Panc1 (cell line): ENCODE results near the gene FSD1. TPM values are rescaled to one million over a fixed set of nuclear protein-coding genes. Genes with fewer than 3 reads are reported as not detected.
A peak's percentile ranks its signal among the peaks of the same experiment; 100 is the strongest.

Experiments used
- ATAC-seq: fragments of 200-7000 bp; cut with Tn5 transposase; 2 replicates; pipeline ENCODE4 v1.9.1; 2020; ENCODE audit warnings: mild to moderate bottlenecking, moderate library complexity
- BruUV-seq: library from RNA; stranded (reverse); fragments of 400-500 nt; replicated peaks from 2 replicates; lab custom pipeline; 2021; lab: Mats Ljungman, UMichigan
- CTCF ChIA-PET: fragments of 300-600 bp; sonication (Branson Sonifier 250); formaldehyde crosslinking; loops from one replicate; lab custom pipeline; 2022; ENCODE audit warnings: antibody characterized with exemption; lab: Charles Lee
- POLR2A ChIA-PET: fragments of 300-600 bp; sonication (Branson Sonifier 250); formaldehyde crosslinking; loops from one replicate; lab custom pipeline; 2022; ENCODE audit warnings: antibody characterized with exemption; lab: Charles Lee
- DNase-seq: peaks from one replicate; pipeline ENCODE4 v3.0.0-alpha.2; 2010; ENCODE audit warnings: low read depth, low spot score
- H3K27ac ChIP-seq: 2 replicates; pipeline ENCODE4 v1.5.1; 2011; ENCODE audit warnings: mild to moderate bottlenecking, low read length, inconsistent platforms
- H3K27me3 ChIP-seq: fragments of 200-500 bp; sonication (Bioruptor generic); 2 replicates; pipeline ENCODE4 v1.6.0; 2014; ENCODE audit warnings: low read length, inconsistent platforms; ENCODE audit not compliant: control insufficient read depth, insufficient read depth
- H3K36me3 ChIP-seq: fragments of 200-500 bp; sonication (Bioruptor generic); 2 replicates; pipeline ENCODE4 v1.5.1; 2014; ENCODE audit warnings: inconsistent platforms, mild to moderate bottlenecking, low read length, moderate library complexity; ENCODE audit not compliant: control insufficient read depth, insufficient read depth
- H3K4me1 ChIP-seq: 2 replicates; pipeline ENCODE4 v1.5.1; 2011; ENCODE audit warnings: inconsistent platforms, mild to moderate bottlenecking, low read length, moderate library complexity; ENCODE audit not compliant: control insufficient read depth, insufficient read depth
- H3K4me3 ChIP-seq, 2 experiments: 2 replicates each; pipeline ENCODE4 v1.5.1; 2011 to 2012; ENCODE audit warnings: low read depth in 2 of 2, low read length in 2 of 2, mild to moderate bottlenecking in 2 of 2, inconsistent platforms in 1 of 2, moderate library complexity in 1 of 2
- H3K9me3 ChIP-seq: fragments of 200-500 bp; sonication (Bioruptor generic); 2 replicates; pipeline ENCODE4 v1.5.1; 2014; ENCODE audit warnings: low read depth, mild to moderate bottlenecking, inconsistent platforms, low read length, moderate library complexity; ENCODE audit not compliant: control insufficient read depth, insufficient read depth
- CTCF ChIP-seq: fragments of 450-650 bp; IDR thresholded peaks from 2 replicates; pipeline ENCODE4 v1.5.1; 2017; ENCODE audit warnings: mild to moderate bottlenecking
- POLR2AphosphoS5 ChIP-seq: IDR thresholded peaks from 2 replicates; pipeline ENCODE4 v1.6.1; 2012; ENCODE audit warnings: mild to moderate bottlenecking, low read depth, low read length, moderate library complexity
- SIN3A ChIP-seq: IDR thresholded peaks from 2 replicates; pipeline ENCODE4 v1.6.1; 2012; ENCODE audit warnings: low read depth, mild to moderate bottlenecking, low read length, moderate library complexity, borderline replicate concordance; ENCODE audit not compliant: insufficient read depth
- TCF7L2 ChIP-seq: IDR thresholded peaks from 2 replicates; pipeline ENCODE4 v1.6.1; 2011; ENCODE audit warnings: mild to moderate bottlenecking, low read depth, low read length, inconsistent platforms
- in situ Hi-C: cut with HindIII; loops from 2 replicates; pipeline ENCODE4 v1.10.0; 2016; ENCODE audit warnings: low sequenced_read_pairs, low pct_unique_long_range_greater_than_20kb
- intact Hi-C: fragments of 100-400 bp; cut with micrococcal nuclease; formaldehyde crosslinking; loops from one replicate; pipeline ENCODE4 v1.10.0; 2022; ENCODE audit not compliant: unreplicated experiment
- total RNA-seq: library from RNA; stranded (reverse); gene quantifications from one replicate; pipeline ENCODE4 v1.2.1, GENCODE V29; 2021; ENCODE audit not compliant: unreplicated experiment
- TF ChIP-seq, protein P1 (sequence below), 2 experiments: IDR thresholded peaks; 2 replicates each; pipeline ENCODE4 v1.6.1; 2011 to 2012; ENCODE audit warnings: low read depth in 2 of 2, control low read depth in 1 of 2, low read length in 1 of 2, mild to moderate bottlenecking in 1 of 2, moderate library complexity in 1 of 2; ENCODE audit not compliant: insufficient read depth in 1 of 2

The FSD1 gene
- total RNA-seq, 1 experiment from 2014 or later: 12.1 TPM

DNA sequence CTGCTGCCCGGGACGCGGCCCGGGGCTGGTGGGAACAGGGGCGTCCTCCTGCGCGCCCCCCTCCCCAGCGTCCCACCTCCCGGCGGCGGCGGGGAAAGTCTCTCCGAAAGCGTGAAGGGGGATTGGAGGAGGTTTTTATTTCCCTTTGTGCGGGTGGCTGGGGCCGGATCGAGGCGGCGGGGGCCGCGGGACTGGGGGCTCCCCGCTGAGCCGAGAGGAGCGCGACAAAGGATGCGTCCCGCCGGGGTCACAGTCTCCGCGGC is 25.2 kb upstream of the FSD1 start:
- ATAC-seq (no peak), DNase-seq (no peak)
- Histone ChIP-seq H3K4me1 (no peaks in the 10 kb centered on the region; the same call in 1 of the 2 replicates), H3K9me3 (no peaks in the 10 kb centered on the region), H3K36me3 (no peaks in the 10 kb centered on the region), H3K27me3 (no peaks in the 10 kb centered on the region; the same call in 1 of the 2 replicates), H3K4me3 (peak overlapping the region; percentile 30), H3K27ac (no peak overlapping the region)
- ChIA-PET POLR2A (no interaction called here), CTCF (no interaction called here)
- intact Hi-C loops (no loop called here), in situ Hi-C loops (no loop called here)
- no TSS peak for BruUV-seq
- TF ChIP-seq, protein P1, sequence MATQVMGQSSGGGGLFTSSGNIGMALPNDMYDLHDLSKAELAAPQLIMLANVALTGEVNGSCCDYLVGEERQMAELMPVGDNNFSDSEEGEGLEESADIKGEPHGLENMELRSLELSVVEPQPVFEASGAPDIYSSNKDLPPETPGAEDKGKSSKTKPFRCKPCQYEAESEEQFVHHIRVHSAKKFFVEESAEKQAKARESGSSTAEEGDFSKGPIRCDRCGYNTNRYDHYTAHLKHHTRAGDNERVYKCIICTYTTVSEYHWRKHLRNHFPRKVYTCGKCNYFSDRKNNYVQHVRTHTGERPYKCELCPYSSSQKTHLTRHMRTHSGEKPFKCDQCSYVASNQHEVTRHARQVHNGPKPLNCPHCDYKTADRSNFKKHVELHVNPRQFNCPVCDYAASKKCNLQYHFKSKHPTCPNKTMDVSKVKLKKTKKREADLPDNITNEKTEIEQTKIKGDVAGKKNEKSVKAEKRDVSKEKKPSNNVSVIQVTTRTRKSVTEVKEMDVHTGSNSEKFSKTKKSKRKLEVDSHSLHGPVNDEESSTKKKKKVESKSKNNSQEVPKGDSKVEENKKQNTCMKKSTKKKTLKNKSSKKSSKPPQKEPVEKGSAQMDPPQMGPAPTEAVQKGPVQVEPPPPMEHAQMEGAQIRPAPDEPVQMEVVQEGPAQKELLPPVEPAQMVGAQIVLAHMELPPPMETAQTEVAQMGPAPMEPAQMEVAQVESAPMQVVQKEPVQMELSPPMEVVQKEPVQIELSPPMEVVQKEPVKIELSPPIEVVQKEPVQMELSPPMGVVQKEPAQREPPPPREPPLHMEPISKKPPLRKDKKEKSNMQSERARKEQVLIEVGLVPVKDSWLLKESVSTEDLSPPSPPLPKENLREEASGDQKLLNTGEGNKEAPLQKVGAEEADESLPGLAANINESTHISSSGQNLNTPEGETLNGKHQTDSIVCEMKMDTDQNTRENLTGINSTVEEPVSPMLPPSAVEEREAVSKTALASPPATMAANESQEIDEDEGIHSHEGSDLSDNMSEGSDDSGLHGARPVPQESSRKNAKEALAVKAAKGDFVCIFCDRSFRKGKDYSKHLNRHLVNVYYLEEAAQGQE (IDR thresholded peaks at IDR 0.05; ENCODE audit: insufficient read depth in 1 of 2, low read depth in 2 of 2, low read length in 1 of 2): no peak

DNA sequence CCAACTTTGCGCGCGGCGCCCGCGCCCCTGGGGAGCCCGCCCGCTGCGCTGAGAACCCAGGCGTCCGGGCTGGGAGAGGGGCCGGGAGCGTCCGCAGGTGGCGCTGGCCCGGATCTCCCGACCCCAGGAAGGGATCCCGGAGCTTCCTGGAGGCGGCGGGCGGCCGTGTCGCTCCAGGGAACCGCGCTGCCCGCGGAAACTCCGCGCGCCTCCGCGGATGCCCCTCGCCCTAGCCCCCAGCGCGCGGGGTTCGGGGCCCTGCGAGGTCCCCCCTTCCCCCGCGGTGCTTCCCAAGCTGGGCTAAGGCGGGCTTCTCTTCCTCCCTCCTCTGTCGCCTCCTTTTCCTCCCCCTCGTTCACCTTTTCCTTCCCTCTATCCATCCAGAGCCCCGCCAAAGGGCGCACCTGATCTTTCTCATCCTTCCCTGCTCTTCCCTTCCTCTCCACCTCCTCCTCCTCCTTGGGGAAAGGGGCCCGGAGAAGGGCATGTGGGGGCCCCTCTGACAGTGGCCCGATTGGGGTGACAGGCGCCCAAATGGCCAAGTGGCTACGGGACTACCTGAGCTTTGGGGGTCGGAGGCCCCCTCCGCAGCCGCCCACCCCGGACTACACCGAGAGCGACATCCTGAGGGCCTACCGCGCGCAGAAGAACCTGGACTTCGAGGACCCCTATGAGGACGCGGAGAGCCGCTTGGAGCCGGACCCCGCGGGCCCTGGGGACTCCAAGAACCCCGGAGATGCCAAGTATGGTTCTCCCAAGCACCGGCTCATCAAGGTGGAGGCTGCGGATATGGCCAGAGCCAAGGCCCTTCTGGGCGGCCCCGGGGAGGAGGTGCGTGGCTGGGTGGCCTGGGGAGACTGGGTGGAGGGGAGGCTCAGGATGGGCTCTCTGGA is 24.6 kb upstream of the FSD1 start:
- BruUV-seq: no TSS peak
- Histone ChIP-seq H3K27me3 (no peaks in the 10 kb centered on the region; the same call in 1 of the 2 replicates), H3K4me1 (peaks cover 2% of the 10 kb centered on the region; the same call in 1 of the 2 replicates), H3K27ac (no peak overlapping the region), H3K36me3 (no peaks in the 10 kb centered on the region), H3K9me3 (no peaks in the 10 kb centered on the region), H3K4me3 (peak overlapping the region; percentile 30)
- CTCF ChIA-PET: no interaction called here
- TF ChIP-seq SIN3A (no peak), CTCF (no peak), POLR2AphosphoS5 (no peak), TCF7L2 (no peak)
- TF ChIP-seq, protein P1 (IDR thresholded peaks at IDR 0.05; ENCODE audit: insufficient read depth in 1 of 2, low read depth in 2 of 2, low read length in 1 of 2): no peak
- ATAC-seq: no peak; the same call in 1 of the 2 replicates
- POLR2A ChIA-PET: no interaction called here
- in situ Hi-C loops (no loop called here), intact Hi-C loops (no loop called here)
- DNase-seq: no peak
